ENCODE data around the gene UQCRC1. TPM values are rescaled to one million over a fixed set of nuclear protein-coding genes. Genes with fewer than 3 reads are reported as not detected.

UQCRC1 gene
- total RNA-seq, 1 experiment from 2014 or later: 278 TPM

DNA sequence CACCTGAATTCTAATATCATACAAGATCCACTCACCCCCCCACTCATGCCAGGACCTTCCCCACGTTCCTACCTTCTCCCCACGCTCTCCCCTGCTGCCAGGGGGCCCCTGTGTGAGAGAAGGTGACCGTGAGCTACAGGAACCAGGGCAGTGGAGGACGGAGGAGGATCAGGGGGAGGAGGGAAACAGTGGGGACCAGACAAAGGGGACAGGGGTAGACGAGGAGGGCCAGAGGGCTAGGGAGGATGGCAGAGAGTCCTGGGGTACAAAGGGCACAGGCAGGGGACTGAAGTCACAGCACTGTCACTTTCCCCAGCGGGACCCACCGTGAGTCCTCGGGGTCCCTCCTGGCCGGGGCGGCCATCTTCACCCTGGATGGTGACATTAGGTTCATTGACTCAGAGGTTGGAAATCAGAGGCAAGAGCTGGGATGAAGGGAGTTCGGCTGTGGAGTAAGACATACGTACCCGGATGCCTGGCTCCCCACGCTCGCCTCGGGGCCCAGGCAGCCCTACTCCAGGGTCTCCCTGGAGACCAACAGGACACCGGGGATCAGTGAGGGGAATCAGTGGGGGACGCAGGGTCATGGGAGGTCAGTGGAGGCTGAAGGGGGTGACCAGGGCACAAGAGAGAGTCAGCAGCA, 39.5 kb downstream of the UQCRC1 start:
- H3K4me3 ChIP-seq (ENCODE audit: low read depth, low read length): no peak overlapping the region
- no peaks in the 10 kb centered on the region for H3K4me1 Mint-ChIP-seq (ENCODE audit: low read depth, unreplicated experiment)
- H3K4me1 ChIP-seq: no peaks in the 10 kb centered on the region
- BruUV-seq (replicated peaks): no TSS peak
- no peaks in the 10 kb centered on the region for H3K9me3 Mint-ChIP-seq (ENCODE audit: unreplicated experiment)
- TF ChIP-seq, protein P1, sequence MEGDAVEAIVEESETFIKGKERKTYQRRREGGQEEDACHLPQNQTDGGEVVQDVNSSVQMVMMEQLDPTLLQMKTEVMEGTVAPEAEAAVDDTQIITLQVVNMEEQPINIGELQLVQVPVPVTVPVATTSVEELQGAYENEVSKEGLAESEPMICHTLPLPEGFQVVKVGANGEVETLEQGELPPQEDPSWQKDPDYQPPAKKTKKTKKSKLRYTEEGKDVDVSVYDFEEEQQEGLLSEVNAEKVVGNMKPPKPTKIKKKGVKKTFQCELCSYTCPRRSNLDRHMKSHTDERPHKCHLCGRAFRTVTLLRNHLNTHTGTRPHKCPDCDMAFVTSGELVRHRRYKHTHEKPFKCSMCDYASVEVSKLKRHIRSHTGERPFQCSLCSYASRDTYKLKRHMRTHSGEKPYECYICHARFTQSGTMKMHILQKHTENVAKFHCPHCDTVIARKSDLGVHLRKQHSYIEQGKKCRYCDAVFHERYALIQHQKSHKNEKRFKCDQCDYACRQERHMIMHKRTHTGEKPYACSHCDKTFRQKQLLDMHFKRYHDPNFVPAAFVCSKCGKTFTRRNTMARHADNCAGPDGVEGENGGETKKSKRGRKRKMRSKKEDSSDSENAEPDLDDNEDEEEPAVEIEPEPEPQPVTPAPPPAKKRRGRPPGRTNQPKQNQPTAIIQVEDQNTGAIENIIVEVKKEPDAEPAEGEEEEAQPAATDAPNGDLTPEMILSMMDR (IDR thresholded peaks at IDR 0.05; ENCODE audit: insufficient read depth in 1 of 2, low read depth in 1 of 2, low read length in 1 of 2, severe bottlenecking in 1 of 2, unreplicated experiment in 1 of 2): no peak
- POLR2A ChIA-PET: no interaction called here
- no peak overlapping the region for H3K4me3 Mint-ChIP-seq (ENCODE audit: unreplicated experiment)
- DNase-seq: no peak
- CTCF ChIA-PET: no interaction called here
- no peaks in the 10 kb centered on the region for H3K27me3 Mint-ChIP-seq (ENCODE audit: insufficient read depth, unreplicated experiment)
- no peaks in the 10 kb centered on the region for H3K36me3 ChIP-seq (ENCODE audit: control insufficient read depth, insufficient read depth, low read length)
- intact Hi-C loops (cut with micrococcal nuclease; ENCODE audit: unreplicated experiment): no loop called here
- H3K27me3 ChIP-seq (replicated peaks; ENCODE audit: control insufficient read depth, insufficient read depth, low read length): no peaks in the 10 kb centered on the region
- H3K9me3 ChIP-seq: no peaks in the 10 kb centered on the region
- no peaks in the 10 kb centered on the region for H3K36me3 Mint-ChIP-seq (ENCODE audit: insufficient read depth, unreplicated experiment)
- H3K27ac Mint-ChIP-seq (ENCODE audit: unreplicated experiment): no peak overlapping the region

DNA sequence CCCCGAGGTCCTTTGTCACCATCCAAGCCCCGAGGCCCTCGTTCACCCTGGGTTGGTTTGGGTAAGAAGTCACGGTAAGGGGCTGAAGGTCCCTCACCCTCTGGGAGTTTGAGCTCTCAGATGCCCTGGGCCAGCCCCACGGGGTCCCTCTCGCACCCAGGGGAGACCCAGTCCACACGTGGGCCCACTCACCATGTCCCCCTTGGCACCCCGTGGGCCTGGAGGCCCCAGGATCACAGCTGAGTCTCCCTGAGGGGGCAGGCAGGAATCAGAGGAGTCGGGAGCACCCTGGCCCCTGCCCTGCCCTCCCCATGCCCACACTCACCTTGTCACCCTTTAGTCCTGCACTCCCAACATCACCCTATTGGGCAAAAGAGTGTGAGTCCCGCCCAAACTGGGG, 40.0 kb downstream of the UQCRC1 start:
- no peaks in the 10 kb centered on the region for H3K4me1 Mint-ChIP-seq (ENCODE audit: low read depth, unreplicated experiment)
- no peak overlapping the region for H3K27ac Mint-ChIP-seq (ENCODE audit: unreplicated experiment)
- H3K4me3 Mint-ChIP-seq (ENCODE audit: unreplicated experiment): no peak overlapping the region
- TF ChIP-seq, protein P1 (IDR thresholded peaks at IDR 0.05; ENCODE audit: insufficient read depth in 1 of 2, low read depth in 1 of 2, low read length in 1 of 2, severe bottlenecking in 1 of 2, unreplicated experiment in 1 of 2): no peak
- CTCF ChIA-PET: no interaction called here
- no peak for DNase-seq
- intact Hi-C loops (cut with micrococcal nuclease; ENCODE audit: unreplicated experiment): no loop called here
- H3K36me3 Mint-ChIP-seq (ENCODE audit: insufficient read depth, unreplicated experiment): no peaks in the 10 kb centered on the region
- H3K9me3 Mint-ChIP-seq (ENCODE audit: unreplicated experiment): no peaks in the 10 kb centered on the region
- Histone ChIP-seq H3K4me3 (ENCODE audit: low read depth, low read length) (no peak overlapping the region), H3K36me3 (ENCODE audit: control insufficient read depth, insufficient read depth, low read length) (no peaks in the 10 kb centered on the region), H3K27me3 (replicated peaks; ENCODE audit: control insufficient read depth, insufficient read depth, low read length) (no peaks in the 10 kb centered on the region), H3K4me1 (no peaks in the 10 kb centered on the region), H3K9me3 (no peaks in the 10 kb centered on the region)
- H3K27me3 Mint-ChIP-seq (ENCODE audit: insufficient read depth, unreplicated experiment): no peaks in the 10 kb centered on the region
- BruUV-seq (replicated peaks): no TSS peak
- POLR2A ChIA-PET: no interaction called here

DNA sequence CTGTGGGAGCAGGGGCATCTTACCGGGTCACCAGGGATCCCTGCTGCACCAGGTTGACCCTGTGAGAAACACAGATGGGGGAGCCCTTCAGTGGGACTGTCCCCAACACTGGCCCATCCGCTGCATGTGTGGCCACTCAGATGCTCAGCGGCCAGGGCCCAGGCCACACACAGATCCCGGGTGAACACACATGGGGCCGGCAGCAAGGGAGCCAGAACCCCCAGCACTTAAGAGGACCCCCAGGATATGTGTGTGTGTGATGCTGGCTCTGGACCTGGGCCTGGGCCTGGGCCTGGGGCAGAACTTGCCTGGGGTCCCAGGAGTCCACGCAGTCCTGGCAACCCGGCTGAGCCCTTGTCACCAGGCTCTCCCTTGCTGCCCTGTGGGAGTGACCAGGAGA, 41.0 kb downstream of the UQCRC1 start:
- ChIA-PET CTCF (no interaction called here), POLR2A (no interaction called here)
- Mint-ChIP-seq H3K4me1 (ENCODE audit: low read depth, unreplicated experiment) (no peaks in the 10 kb centered on the region), H3K36me3 (ENCODE audit: insufficient read depth, unreplicated experiment) (no peaks in the 10 kb centered on the region), H3K27me3 (ENCODE audit: insufficient read depth, unreplicated experiment) (no peaks in the 10 kb centered on the region), H3K9me3 (ENCODE audit: unreplicated experiment) (no peaks in the 10 kb centered on the region), H3K27ac (ENCODE audit: unreplicated experiment) (no peak overlapping the region), H3K4me3 (ENCODE audit: unreplicated experiment) (no peak overlapping the region)
- intact Hi-C loops (cut with micrococcal nuclease; ENCODE audit: unreplicated experiment): no loop called here
- Histone ChIP-seq H3K4me1 (no peaks in the 10 kb centered on the region), H3K27me3 (replicated peaks; ENCODE audit: control insufficient read depth, insufficient read depth, low read length) (no peaks in the 10 kb centered on the region), H3K4me3 (ENCODE audit: low read depth, low read length) (no peak overlapping the region), H3K9me3 (no peaks in the 10 kb centered on the region), H3K36me3 (ENCODE audit: control insufficient read depth, insufficient read depth, low read length) (no peaks in the 10 kb centered on the region)
- no TSS peak for BruUV-seq (replicated peaks)
- TF ChIP-seq, protein P1 (IDR thresholded peaks at IDR 0.05; ENCODE audit: insufficient read depth in 1 of 2, low read depth in 1 of 2, low read length in 1 of 2, severe bottlenecking in 1 of 2, unreplicated experiment in 1 of 2): no peak
- DNase-seq: no peak

Measured in Caco-2 (cell line).